Measurements from ENCODE around the gene PADI6.

PADI6 gene

DNA sequence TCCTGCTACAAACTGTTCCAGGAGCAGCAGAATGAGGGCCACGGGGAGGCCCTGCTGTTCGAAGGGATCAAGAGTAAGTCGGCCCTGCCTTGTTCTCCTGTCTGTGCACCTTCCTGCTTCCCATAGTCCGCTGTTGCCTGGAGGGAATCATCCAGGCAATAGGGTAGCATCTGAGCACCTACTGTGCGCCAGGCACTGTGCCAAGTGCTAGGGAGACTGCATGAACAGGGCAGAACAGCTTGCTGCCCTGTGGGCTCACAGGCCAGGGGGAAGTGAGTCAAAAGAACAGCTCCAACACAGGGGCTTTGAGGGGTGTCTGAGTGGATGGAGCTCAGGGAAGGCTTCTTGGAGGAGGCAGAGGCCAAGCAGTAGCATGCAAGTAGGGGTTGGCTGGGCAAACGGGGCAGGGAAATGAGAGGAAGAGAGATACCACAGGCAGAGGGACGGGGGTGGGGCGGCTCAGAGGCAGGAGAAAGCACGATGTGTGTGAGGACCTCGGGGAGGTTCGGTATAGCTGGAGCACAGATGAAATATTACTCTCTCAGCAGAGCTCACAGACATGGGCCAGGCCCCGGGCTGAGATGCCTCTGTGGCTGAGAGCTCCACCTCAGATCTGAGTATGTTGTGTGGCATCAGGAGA, 15.5 kb upstream of the PADI6 start:
- no peak for DNase-seq (ENCODE audit: low read depth)

GRCh38 chr1:17358557-17358956, 13.4 kb upstream of the PADI6 start:
- no peak for DNase-seq (ENCODE audit: low read depth)

GRCh38 chr1:17359031-17359430, 13.0 kb upstream of the PADI6 start:
- DNase-seq (ENCODE audit: low read depth): no peak

DNA sequence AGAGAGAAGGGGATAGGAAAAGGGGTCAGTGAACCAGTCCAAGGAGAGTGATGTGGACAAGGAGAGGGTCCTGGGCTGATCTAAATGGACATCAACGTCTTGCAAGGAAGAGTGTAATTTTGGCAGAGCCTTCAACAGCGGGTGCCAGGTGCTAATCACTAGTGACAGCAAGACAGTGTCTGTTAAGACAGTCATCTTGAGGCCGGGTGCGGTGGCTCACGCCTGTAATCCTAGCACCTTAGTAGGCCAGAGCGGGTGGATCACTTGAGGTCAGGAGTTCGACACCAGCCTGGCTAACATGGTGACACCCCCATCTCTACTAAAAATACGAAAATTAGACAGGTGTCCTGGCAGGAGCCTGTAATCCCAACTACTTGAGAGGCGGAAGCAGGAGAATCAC, 12.2 kb upstream of the PADI6 start:
- no peak for DNase-seq (ENCODE audit: low read depth)

DNA sequence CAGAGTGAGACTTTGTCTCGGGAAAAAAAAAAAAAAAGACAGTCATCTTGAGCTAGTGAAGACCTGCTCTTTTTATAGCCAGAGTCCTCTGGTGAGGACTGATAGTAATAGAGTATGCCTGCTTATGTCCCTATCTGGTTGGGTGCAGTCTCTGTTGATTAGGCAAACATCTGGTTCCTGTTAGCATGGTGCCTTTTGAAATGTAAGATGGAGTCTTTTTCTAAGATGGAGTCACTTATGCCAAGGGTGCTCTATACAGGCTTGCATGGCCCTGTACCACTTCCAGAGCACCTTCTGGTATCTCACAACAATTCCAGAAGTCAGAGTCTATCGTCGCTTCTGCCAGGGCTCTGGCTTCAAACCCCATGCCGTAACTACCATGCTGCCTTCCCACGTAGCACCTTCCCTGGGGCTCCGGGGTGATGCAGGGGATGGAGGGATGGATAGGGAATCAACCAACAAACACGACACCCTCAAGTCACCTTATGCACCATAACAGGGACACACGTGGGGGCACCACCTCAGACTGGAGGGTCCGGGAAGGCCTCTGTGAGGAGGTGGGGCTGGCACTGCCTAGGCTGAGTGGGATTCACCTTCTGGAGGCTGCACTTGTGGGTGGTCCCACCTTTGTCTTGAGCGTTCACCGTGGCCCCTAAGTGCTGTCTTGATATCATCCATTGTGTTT, 11.6 kb upstream of the PADI6 start:
- no peak for DNase-seq (ENCODE audit: low read depth)

DNA sequence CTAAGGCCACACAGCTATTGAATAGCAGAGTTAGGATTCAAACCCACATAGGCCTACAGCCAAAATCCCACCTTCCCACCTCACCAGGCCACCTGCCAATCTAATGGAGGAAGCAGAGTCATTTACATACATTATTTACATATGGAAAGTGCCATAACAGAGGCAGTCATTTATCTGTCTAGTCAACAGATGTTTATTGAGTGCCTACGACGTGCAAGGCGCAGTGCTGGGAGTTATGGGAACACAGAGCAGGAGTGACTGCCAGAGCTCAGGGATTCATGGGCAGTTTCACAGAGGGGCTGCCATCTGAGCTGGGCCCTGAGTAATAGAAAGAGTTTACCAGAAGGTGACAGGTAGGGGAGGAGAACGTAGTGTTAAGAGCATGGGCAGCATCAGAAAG, 10.3 kb upstream of the PADI6 start:
- DNase-seq (ENCODE audit: low read depth): no peak

- DNase-seq (ENCODE audit: low read depth): no peak
These were observed 8.6 kb upstream of the PADI6 start for GRCh38 chr1:17363351-17363750.

DNA sequence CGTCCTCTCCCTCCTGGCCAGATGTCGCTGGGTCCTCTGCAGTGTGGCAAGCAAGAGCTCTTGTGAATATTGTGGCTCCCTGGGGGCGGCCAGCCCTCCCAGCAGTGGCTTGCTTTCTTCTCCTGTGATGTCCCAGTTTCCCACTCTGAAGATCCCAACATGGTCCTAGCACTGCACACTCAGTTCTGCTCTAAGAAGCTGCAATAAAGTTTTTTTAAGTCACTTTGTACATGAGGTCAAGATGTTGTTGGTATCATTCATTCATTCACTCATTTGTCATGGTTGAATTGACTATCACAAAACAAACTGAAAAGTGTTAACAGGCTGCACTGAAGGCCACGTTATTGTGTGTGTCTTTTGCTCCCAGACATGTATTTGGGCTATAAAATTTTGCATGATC, 8.2 kb upstream of the PADI6 start:
- no peak for DNase-seq (ENCODE audit: low read depth)

DNA sequence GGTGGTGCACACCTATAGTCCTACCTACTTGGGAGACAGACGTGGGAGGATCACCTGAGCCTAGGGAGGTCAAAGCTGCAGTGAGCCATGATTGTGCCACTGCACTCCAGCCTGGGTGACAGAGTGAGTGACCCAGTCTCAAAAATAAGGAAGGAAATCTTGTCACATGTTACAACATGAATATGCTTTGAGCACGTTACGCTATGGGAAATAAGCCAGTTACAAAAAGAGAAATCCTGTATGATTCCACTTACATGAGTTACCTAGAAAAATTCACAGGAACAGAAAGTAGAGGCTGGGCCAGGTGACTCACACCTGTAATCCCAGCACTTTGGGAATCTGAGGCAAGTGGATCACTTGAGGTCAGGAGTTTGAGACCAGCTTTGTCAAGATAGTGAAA, 6.7 kb upstream of the PADI6 start:
- DNase-seq (ENCODE audit: low read depth): no peak

- peak; percentile 85 for DNase-seq (ENCODE audit: low read depth)
These were observed 2.5 kb upstream of the PADI6 start for GRCh38 chr1:17369466-17369865.

GRCh38 chr1:17370618-17371017, 1.4 kb upstream of the PADI6 start:
- DNase-seq (ENCODE audit: low read depth): peak; percentile 22

DNA sequence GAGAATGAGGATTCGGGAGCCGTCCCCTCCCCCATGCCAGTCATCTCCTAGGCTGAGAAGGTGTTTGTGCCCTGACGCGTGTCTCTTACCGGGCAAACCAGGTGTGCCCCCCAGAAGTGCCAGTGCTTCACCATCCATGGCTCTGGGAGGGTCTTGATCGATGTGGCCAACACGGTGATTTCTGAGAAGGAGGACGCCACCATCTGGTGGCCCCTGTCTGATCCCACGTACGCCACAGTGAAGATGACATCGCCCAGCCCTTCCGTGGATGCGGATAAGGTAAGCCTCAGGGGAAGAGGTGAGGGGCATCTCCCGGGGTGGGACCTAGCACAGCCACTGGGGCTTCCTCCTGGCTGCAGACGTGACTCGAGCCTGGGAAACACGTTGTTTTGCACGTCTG, 959 bp downstream of the PADI6 start:
- DNase-seq (ENCODE audit: low read depth): no peak

- DNase-seq (ENCODE audit: low read depth): no peak
These were observed 3.7 kb downstream of the PADI6 start for GRCh38 chr1:17375651-17376050.

DNA sequence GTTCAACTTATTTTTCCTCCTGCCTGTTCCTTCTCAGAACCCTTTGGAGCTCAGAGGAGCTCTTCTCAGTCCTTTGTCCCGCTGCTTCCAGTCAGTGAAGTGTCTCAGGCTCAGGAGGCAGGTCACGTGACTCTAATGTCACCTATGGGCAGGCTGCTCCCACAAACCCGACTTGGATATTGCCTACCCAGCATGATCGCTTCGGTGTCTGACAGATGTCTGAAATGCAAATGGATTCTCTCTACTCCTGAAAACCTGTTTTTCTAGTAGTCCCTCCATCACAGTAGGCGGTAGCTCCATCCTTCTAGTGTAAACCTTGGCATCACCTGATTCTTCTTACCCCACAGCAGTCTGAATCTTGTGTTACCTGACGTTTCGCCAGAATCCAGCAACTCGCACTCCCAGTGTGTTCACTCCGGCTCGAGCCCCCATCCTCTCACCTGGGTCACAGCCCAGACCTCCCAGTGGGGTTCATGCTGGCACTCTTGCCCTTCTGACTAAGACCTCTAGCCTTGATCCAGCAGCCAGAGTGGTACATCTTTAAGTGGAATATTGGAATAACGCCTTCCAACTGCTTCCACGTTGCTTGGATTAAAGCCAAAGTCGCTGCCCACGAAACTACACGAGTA, 5.4 kb downstream of the PADI6 start:
- DNase-seq (ENCODE audit: low read depth): no peak

GRCh38 chr1:17381161-17381560, 9.2 kb downstream of the PADI6 start:
- DNase-seq (ENCODE audit: low read depth): no peak

DNA sequence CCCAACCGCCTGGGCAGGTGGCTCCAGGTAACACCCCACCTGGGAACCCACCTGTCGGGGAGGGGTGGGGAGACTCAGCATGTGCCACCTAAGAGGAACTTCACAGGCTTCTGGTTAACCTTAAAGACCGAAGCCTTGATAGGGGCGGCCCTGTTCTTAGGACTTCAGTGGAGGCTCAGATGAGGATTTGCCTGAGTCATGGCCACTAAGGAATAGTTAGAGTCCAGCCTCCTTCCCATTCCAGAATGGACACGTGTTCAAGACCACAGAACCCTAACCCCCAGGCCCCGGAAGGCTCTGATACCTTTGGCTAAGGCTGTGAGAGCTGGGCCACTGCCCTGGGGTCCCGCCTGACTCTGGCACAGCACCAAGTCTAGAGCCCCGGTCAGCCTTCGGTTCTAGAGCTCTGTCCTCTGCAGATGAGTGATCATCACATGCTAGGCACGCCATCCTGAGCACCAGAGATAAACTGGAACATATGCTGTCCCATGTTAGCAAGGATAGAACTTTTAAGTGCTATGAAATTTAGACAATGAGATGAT, 20.3 kb downstream of the PADI6 start:
- DNase-seq (ENCODE audit: low read depth): peak; percentile 25

- no peak for DNase-seq (ENCODE audit: low read depth)
These were observed 21.2 kb downstream of the PADI6 start for GRCh38 chr1:17393230-17393629.

GRCh38 chr1:17397910-17398695, 26.1 kb downstream of the PADI6 start:
- DNase-seq (ENCODE audit: low read depth): no peak

- DNase-seq (ENCODE audit: low read depth): no peak
These were observed 28.8 kb downstream of the PADI6 start for GRCh38 chr1:17400725-17401341.

- no peak for DNase-seq (ENCODE audit: low read depth)
These were observed 29.8 kb downstream of the PADI6 start for GRCh38 chr1:17401841-17402240.

- peak; percentile 24 for DNase-seq (ENCODE audit: low read depth)
These were observed 31.1 kb downstream of the PADI6 start for GRCh38 chr1:17403081-17403480.

GRCh38 chr1:17404034-17404684, 32.2 kb downstream of the PADI6 start:
- DNase-seq (ENCODE audit: low read depth): no peak

Data from ELR (cell line).